ENCODE data around the gene SLC38A3. TPM values are rescaled to one million over a fixed set of nuclear protein-coding genes. Genes with fewer than 3 reads are reported as not detected.

The SLC38A3 gene
- total RNA-seq, 1 donor from 2014 or later, result not detected

DNA sequence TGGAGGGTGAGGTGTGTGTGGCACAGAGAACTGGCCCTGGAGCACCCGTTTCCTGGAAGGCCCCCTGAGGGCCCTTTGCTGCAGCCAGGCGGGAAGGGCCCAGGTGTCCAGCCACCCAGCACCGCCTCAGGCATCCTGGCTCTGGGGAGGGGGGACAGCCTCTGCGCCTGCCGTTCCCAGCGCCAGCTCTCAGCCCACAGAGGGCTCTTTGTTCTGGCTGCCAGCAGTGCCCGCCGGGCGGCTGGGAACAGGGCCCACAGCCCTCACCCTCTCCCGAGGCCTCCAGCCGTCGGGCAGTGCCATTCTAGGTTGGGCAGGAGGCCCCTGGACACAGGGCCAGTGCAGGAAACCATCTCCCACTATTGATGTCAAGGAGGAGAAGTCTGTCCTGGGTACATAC lies 8.3 kb downstream of the SLC38A3 start:
- peaks cover 3% of the 10 kb centered on the region for H3K9me3 Mint-ChIP-seq (ENCODE audit: unreplicated experiment)
- H3K4me3 Mint-ChIP-seq (ENCODE audit: unreplicated experiment), result no peak overlapping the region
- H3K4me1 Mint-ChIP-seq (ENCODE audit: low read depth, unreplicated experiment), result peaks cover 4% of the 10 kb centered on the region
- TF ChIP-seq, protein P1, sequence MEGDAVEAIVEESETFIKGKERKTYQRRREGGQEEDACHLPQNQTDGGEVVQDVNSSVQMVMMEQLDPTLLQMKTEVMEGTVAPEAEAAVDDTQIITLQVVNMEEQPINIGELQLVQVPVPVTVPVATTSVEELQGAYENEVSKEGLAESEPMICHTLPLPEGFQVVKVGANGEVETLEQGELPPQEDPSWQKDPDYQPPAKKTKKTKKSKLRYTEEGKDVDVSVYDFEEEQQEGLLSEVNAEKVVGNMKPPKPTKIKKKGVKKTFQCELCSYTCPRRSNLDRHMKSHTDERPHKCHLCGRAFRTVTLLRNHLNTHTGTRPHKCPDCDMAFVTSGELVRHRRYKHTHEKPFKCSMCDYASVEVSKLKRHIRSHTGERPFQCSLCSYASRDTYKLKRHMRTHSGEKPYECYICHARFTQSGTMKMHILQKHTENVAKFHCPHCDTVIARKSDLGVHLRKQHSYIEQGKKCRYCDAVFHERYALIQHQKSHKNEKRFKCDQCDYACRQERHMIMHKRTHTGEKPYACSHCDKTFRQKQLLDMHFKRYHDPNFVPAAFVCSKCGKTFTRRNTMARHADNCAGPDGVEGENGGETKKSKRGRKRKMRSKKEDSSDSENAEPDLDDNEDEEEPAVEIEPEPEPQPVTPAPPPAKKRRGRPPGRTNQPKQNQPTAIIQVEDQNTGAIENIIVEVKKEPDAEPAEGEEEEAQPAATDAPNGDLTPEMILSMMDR (IDR thresholded peaks at IDR 0.05; ENCODE audit: partially characterized antibody, unreplicated experiment), result no peak
- H3K36me3 Mint-ChIP-seq (ENCODE audit: unreplicated experiment), result no peaks in the 10 kb centered on the region
- peaks cover 1% of the 10 kb centered on the region for H3K27me3 Mint-ChIP-seq (ENCODE audit: unreplicated experiment)
- no peak overlapping the region for H3K27ac Mint-ChIP-seq (ENCODE audit: unreplicated experiment)
- no peak for DNase-seq

DNA sequence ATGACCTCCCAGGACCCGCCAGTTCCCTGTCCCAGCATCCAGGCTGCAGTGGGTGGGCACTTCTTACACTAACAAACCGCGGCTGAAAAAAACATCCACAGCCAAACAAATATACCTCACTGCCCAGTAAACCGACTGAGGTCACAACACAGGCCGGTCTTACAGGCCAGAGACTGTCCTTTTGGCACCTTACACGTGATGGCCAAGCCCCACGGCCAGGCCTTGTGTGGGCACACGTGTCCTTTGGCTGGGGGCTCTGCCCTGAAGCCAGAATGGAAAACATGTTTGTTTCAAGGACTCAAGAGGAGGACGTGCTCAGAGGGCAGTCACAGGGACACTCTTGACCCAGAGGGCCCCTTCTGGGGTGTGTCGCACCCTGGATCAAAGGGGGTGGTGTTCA lies 9.8 kb downstream of the SLC38A3 start:
- Mint-ChIP-seq H3K9me3 (ENCODE audit: unreplicated experiment) (peaks cover 8% of the 10 kb centered on the region), H3K27ac (ENCODE audit: unreplicated experiment) (no peak overlapping the region), H3K4me1 (ENCODE audit: low read depth, unreplicated experiment) (no peaks in the 10 kb centered on the region), H3K27me3 (ENCODE audit: unreplicated experiment) (peaks cover 1% of the 10 kb centered on the region), H3K36me3 (ENCODE audit: unreplicated experiment) (no peaks in the 10 kb centered on the region), H3K4me3 (ENCODE audit: unreplicated experiment) (no peak overlapping the region)
- TF ChIP-seq, protein P1 (IDR thresholded peaks at IDR 0.05; ENCODE audit: partially characterized antibody, unreplicated experiment), result no peak
- no peak for DNase-seq

DNA sequence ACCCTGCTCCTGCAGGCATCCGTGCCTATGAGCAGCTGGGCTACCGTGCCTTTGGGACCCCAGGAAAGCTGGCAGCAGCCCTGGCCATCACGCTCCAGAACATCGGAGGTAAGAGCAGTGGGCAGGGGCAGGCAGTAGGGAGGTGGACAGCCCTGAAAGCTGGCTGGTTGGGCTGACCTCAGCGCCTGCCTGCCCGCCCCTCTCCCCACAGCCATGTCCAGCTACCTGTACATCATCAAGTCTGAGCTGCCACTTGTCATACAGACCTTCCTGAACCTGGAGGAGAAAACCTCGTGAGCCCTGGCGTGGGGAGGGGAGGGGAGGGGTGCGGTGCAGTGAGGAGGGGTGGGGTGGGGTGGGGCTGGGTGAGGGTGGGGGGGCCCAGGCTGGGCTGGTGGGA lies 10.5 kb downstream of the SLC38A3 start:
- H3K27me3 Mint-ChIP-seq (ENCODE audit: unreplicated experiment), result no peaks in the 10 kb centered on the region
- H3K9me3 Mint-ChIP-seq (ENCODE audit: unreplicated experiment), result peaks cover 8% of the 10 kb centered on the region
- TF ChIP-seq, protein P1 (IDR thresholded peaks at IDR 0.05; ENCODE audit: partially characterized antibody, unreplicated experiment), result no peak
- DNase-seq, result no peak
- peaks cover 2% of the 10 kb centered on the region for H3K4me1 Mint-ChIP-seq (ENCODE audit: low read depth, unreplicated experiment)
- H3K36me3 Mint-ChIP-seq (ENCODE audit: unreplicated experiment), result no peaks in the 10 kb centered on the region
- H3K4me3 Mint-ChIP-seq (ENCODE audit: unreplicated experiment), result no peak overlapping the region
- H3K27ac Mint-ChIP-seq (ENCODE audit: unreplicated experiment), result no peak overlapping the region

DNA sequence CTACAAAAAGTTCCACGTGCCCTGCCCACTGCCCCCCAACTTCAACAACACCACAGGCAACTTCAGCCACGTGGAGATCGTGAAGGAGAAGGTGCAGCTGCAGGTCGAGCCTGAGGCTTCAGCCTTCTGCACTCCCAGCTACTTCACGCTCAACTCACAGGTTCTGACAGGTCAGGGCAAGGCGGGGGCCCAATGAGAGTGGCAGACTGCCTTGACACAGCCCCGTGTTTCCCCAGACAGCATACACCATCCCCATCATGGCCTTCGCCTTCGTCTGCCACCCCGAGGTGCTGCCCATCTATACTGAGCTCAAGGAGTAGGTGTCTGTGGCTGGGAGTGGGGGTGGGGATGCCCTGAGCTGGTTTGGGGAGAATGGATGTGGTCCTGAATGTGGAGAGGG lies 12.6 kb downstream of the SLC38A3 start:
- H3K36me3 Mint-ChIP-seq (ENCODE audit: unreplicated experiment), result no peaks in the 10 kb centered on the region
- no peak for DNase-seq
- TF ChIP-seq, protein P1 (IDR thresholded peaks at IDR 0.05; ENCODE audit: partially characterized antibody, unreplicated experiment), result no peak
- peaks cover 5% of the 10 kb centered on the region for H3K9me3 Mint-ChIP-seq (ENCODE audit: unreplicated experiment)
- peaks cover 2% of the 10 kb centered on the region for H3K4me1 Mint-ChIP-seq (ENCODE audit: low read depth, unreplicated experiment)
- no peak overlapping the region for H3K27ac Mint-ChIP-seq (ENCODE audit: unreplicated experiment)
- no peak overlapping the region for H3K4me3 Mint-ChIP-seq (ENCODE audit: unreplicated experiment)
- no peaks in the 10 kb centered on the region for H3K27me3 Mint-ChIP-seq (ENCODE audit: unreplicated experiment)

DNA sequence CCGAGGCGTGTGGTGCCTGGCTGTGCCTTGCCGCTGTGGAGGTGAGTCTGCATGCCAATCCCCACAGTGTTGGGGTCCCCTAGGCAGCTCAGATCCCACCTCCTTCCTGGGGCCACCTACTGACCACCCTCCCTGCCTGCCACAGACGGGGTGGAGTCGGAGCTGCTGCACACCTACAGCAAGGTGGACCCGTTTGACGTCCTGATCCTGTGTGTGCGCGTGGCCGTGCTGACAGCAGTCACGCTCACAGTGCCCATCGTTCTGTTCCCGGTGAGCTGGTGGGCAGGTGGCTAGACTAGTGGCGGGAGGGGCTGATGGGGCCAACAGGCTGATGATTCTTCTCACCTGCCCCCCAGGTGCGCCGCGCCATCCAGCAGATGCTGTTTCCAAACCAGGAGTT lies 13.4 kb downstream of the SLC38A3 start:
- Mint-ChIP-seq H3K27ac (ENCODE audit: unreplicated experiment) (no peak overlapping the region), H3K4me1 (ENCODE audit: low read depth, unreplicated experiment) (peaks cover 2% of the 10 kb centered on the region), H3K9me3 (ENCODE audit: unreplicated experiment) (peaks cover 5% of the 10 kb centered on the region), H3K27me3 (ENCODE audit: unreplicated experiment) (no peaks in the 10 kb centered on the region), H3K36me3 (ENCODE audit: unreplicated experiment) (no peaks in the 10 kb centered on the region), H3K4me3 (ENCODE audit: unreplicated experiment) (no peak overlapping the region)
- DNase-seq, result no peak
- TF ChIP-seq, protein P1 (IDR thresholded peaks at IDR 0.05; ENCODE audit: partially characterized antibody, unreplicated experiment), result no peak
